ENCODE measurements around the gene GRIK4. TPM values are rescaled to one million over a fixed set of nuclear protein-coding genes. Genes with fewer than 3 reads are reported as not detected.

Gene GRIK4
- total and polyA plus RNA-seq, 4 donors, result 0.41 to 4.9 (median 1.7) TPM

- no peak overlapping the region for H3K4me3 ChIP-seq
- peaks cover 0 to 12% (median 0%) of the 10 kb centered on the region in 5 donors for H3K4me1 ChIP-seq (ENCODE audit: control insufficient read depth in 5 of 5, insufficient read depth in 5 of 5, low read length in 5 of 5)
- no peak for ATAC-seq (ENCODE audit: insufficient read depth, low FRiP score)
- no peak for TF ChIP-seq CTCF (IDR thresholded peaks at IDR 0.05; ENCODE audit: control extremely low read depth, extremely low read depth)
- H3K9me3 ChIP-seq (ENCODE audit: control insufficient read depth in 4 of 4, insufficient read depth in 3 of 4, low read length in 3 of 4), result no peaks in the 10 kb centered on the region
- DNase-seq, result no peak
- no peak overlapping the region for H3K27ac ChIP-seq (ENCODE audit: low read depth in 1 of 2, low read length in 1 of 2)
- WGBS, 2 donors, result 86 to 88% methylated on average over 1 of the region's 1 CpG
- no peak overlapping the region for H3K9ac ChIP-seq (ENCODE audit: insufficient read depth in 1 of 2, low read length in 2 of 2)
- H3K36me3 ChIP-seq (ENCODE audit: control insufficient read depth in 4 of 4, insufficient read depth in 4 of 4, low read length in 4 of 4), result peaks cover 0 to 7% (median 0%) of the 10 kb centered on the region in 4 donors
- peaks cover 0 to 5% (median 0%) of the 10 kb centered on the region in 3 donors for H3K27me3 ChIP-seq (ENCODE audit: control insufficient read depth in 3 of 3, insufficient read depth in 3 of 3, low read length in 2 of 3)
Observed at GRCh38 chr11:120907971-120908370, 396.4 kb downstream of the GRIK4 start.

GRCh38 chr11:120908461-120909181 is 397.1 kb downstream of the GRIK4 start:
- Histone ChIP-seq H3K9ac (ENCODE audit: insufficient read depth in 1 of 2, low read length in 2 of 2) (no peak overlapping the region), H3K36me3 (ENCODE audit: control insufficient read depth in 4 of 4, insufficient read depth in 4 of 4, low read length in 4 of 4) (peaks cover 0 to 7% (median 0%) of the 10 kb centered on the region in 4 donors), H3K27me3 (ENCODE audit: control insufficient read depth in 3 of 3, insufficient read depth in 3 of 3, low read length in 2 of 3) (peaks cover 0 to under 1% (median 0%) of the 10 kb centered on the region in 3 donors), H3K4me3 (no peak overlapping the region), H3K4me1 (ENCODE audit: control insufficient read depth in 5 of 5, insufficient read depth in 5 of 5, low read length in 5 of 5) (peaks cover 0 to 12% (median 0%) of the 10 kb centered on the region in 5 donors), H3K9me3 (ENCODE audit: control insufficient read depth in 4 of 4, insufficient read depth in 3 of 4, low read length in 3 of 4) (no peaks in the 10 kb centered on the region), H3K27ac (ENCODE audit: low read depth in 1 of 2, low read length in 1 of 2) (no peak overlapping the region)
- TF ChIP-seq CTCF (IDR thresholded peaks at IDR 0.05; ENCODE audit: control extremely low read depth, extremely low read depth), result no peak
- ATAC-seq (ENCODE audit: insufficient read depth, low FRiP score) (no peak), DNase-seq (peak in 2 of 3 donors; percentile 27 to 41)
- WGBS, 2 donors, result 34 to 58% methylated on average over 9 of the region's 9 CpGs

DNA sequence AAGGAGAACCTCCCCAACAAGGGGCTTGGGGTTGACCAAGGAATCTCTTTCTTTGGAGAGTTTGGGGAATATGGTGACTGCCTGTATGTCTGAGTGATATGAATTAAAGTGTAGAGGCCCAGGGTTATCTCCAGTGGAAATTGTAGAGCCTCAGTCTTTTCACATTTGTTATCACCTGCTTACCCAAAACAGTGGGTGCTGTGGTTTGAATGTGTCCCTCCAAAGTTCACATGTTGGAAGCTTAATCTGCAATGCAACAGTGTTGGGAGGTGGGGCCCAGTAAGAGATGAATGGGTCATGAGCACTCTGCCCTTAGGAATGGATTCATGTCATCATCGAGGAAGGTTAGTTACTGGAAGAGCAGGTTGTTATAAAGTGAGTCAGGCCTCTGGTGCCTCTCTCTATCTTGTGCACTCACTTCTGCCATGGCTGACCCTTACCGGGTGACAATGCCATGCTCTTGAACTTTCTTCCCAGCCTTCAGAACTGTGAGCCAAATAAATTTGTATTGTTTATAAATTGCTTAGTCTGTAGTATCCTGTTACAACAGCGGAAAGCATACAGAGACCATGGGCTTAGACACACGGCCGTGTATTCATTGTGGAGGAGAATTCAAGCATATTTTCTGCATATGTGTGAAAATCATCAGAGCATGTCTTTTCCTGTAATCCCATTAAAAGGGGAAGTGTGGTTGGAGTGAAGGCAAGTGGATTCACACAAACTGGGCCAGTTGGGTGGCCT is 398.3 kb downstream of the GRIK4 start:
- Histone ChIP-seq H3K4me1 (ENCODE audit: control insufficient read depth in 5 of 5, insufficient read depth in 5 of 5, low read length in 5 of 5) (peaks cover 0 to 12% (median 0%) of the 10 kb centered on the region in 5 donors), H3K4me3 (no peak overlapping the region), H3K36me3 (ENCODE audit: control insufficient read depth in 4 of 4, insufficient read depth in 4 of 4, low read length in 4 of 4) (peaks cover 0 to 5% (median 0%) of the 10 kb centered on the region in 4 donors), H3K27ac (ENCODE audit: low read depth in 1 of 2, low read length in 1 of 2) (no peak overlapping the region), H3K27me3 (ENCODE audit: control insufficient read depth in 3 of 3, insufficient read depth in 3 of 3, low read length in 2 of 3) (no peaks in the 10 kb centered on the region), H3K9ac (ENCODE audit: insufficient read depth in 1 of 2, low read length in 2 of 2) (no peak overlapping the region), H3K9me3 (ENCODE audit: control insufficient read depth in 4 of 4, insufficient read depth in 3 of 4, low read length in 3 of 4) (no peaks in the 10 kb centered on the region)
- no peak for TF ChIP-seq CTCF (IDR thresholded peaks at IDR 0.05; ENCODE audit: control extremely low read depth, extremely low read depth)
- peak in 2 of 3 donors; percentile 19 to 61 for DNase-seq
- no peak for ATAC-seq (ENCODE audit: insufficient read depth, low FRiP score)
- WGBS, 2 donors, result 68 to 77% methylated on average over 5 of the region's 5 CpGs

Data from lung (tissue), 12 donors.